H9 (cell line): Measurements from ENCODE around the gene EML4. TPM values are rescaled to one million over a fixed set of nuclear protein-coding genes. Genes with fewer than 3 reads are reported as not detected.

Source experiments
- DNase-seq: peaks from one replicate; pipeline ENCODE4 v3.0.0-alpha.2; 2017
- H2AFZ ChIP-seq: one replicate; pipeline ENCODE4 v1.6.1; 2013; ENCODE audit warnings: mild to moderate bottlenecking, low read length, control low read depth, moderate library complexity
- H2AK5ac ChIP-seq: 2 replicates; pipeline ENCODE4 v1.6.1; 2013; ENCODE audit warnings: low read length, control low read depth, mixed read lengths; ENCODE audit not compliant: insufficient read length
- H2BK120ac ChIP-seq: one replicate; pipeline ENCODE4 v1.6.1; 2013; ENCODE audit warnings: low read depth, mild to moderate bottlenecking, low read length, control low read depth, inconsistent platforms; ENCODE audit not compliant: poor library complexity, severe bottlenecking
- H2BK12ac ChIP-seq: 2 replicates; pipeline ENCODE4 v1.6.1; 2013; ENCODE audit warnings: low read length, control low read depth, mixed read lengths, low read depth; ENCODE audit not compliant: insufficient read length
- H2BK15ac ChIP-seq: 2 replicates; pipeline ENCODE4 v1.6.1; 2013; ENCODE audit warnings: low read depth, low read length, control low read depth
- H2BK20ac ChIP-seq: one replicate; pipeline ENCODE4 v1.6.1; 2013; ENCODE audit warnings: low read depth, mild to moderate bottlenecking, low read length, control low read depth, inconsistent platforms; ENCODE audit not compliant: poor library complexity, severe bottlenecking
- H2BK5ac ChIP-seq: 2 replicates; pipeline ENCODE4 v1.6.1; 2013; ENCODE audit warnings: low read length, control low read depth, mixed read lengths; ENCODE audit not compliant: insufficient read length
- H3K14ac ChIP-seq: 2 replicates; pipeline ENCODE4 v1.6.1; 2013; ENCODE audit warnings: low read length, control low read depth; ENCODE audit not compliant: insufficient read depth
- H3K18ac ChIP-seq: 2 replicates; pipeline ENCODE4 v1.6.1; 2013; ENCODE audit warnings: low read depth, mild to moderate bottlenecking, mixed read lengths, low read length, control low read depth; ENCODE audit not compliant: insufficient read length
- H3K23ac ChIP-seq: 2 replicates; pipeline ENCODE4 v1.6.1; 2013; ENCODE audit warnings: low read length, control low read depth, mixed read lengths, low read depth; ENCODE audit not compliant: insufficient read length
- H3K23me2 ChIP-seq: 2 replicates; pipeline ENCODE4 v1.6.1; 2013; ENCODE audit warnings: low read depth, mild to moderate bottlenecking, mixed read lengths, low read length, control low read depth; ENCODE audit not compliant: insufficient read length, poor library complexity, severe bottlenecking
- H3K27ac ChIP-seq: 2 replicates; pipeline ENCODE4 v1.5.1; 2013; ENCODE audit warnings: low read length, control low read depth, mixed read lengths, low read depth; ENCODE audit not compliant: insufficient read length
- H3K27me3 ChIP-seq: 2 replicates; pipeline ENCODE4 v1.6.1; 2013; ENCODE audit warnings: low read length, control low read depth, inconsistent platforms; ENCODE audit not compliant: insufficient read depth
- H3K4ac ChIP-seq: 2 replicates; pipeline ENCODE4 v1.6.1; 2013; ENCODE audit warnings: low read depth, mild to moderate bottlenecking, control low read depth, inconsistent platforms, low read length, moderate library complexity
- H3K4me1 ChIP-seq: 2 replicates; pipeline ENCODE4 v1.6.1; 2013; ENCODE audit warnings: low read length, control low read depth, inconsistent platforms; ENCODE audit not compliant: insufficient read depth
- H3K4me2 ChIP-seq: 2 replicates; pipeline ENCODE4 v1.6.1; 2013; ENCODE audit warnings: low read length, control low read depth, mixed read lengths; ENCODE audit not compliant: insufficient read length, insufficient read depth
- H3K56ac ChIP-seq: 2 replicates; pipeline ENCODE4 v1.6.1; 2013; ENCODE audit warnings: low read depth, mild to moderate bottlenecking, mixed read lengths, low read length, control low read depth; ENCODE audit not compliant: insufficient read length
- H3K79me1 ChIP-seq: 2 replicates; pipeline ENCODE4 v1.6.1; 2013; ENCODE audit warnings: low read depth, mild to moderate bottlenecking, moderate library complexity, low read length, control low read depth, inconsistent platforms; ENCODE audit not compliant: insufficient read depth, poor library complexity, severe bottlenecking
- H3K79me2 ChIP-seq: 2 replicates; pipeline ENCODE4 v1.6.1; 2013; ENCODE audit warnings: low read length, control low read depth, inconsistent platforms; ENCODE audit not compliant: insufficient read depth
- H3K9ac ChIP-seq: 2 replicates; pipeline ENCODE4 v1.6.1; 2013; ENCODE audit warnings: low read length, control low read depth, mixed read lengths; ENCODE audit not compliant: insufficient read length; ENCODE audit errors: extremely low read depth
- H3K9me3 ChIP-seq: one replicate; pipeline ENCODE4 v1.6.1; 2013; ENCODE audit warnings: low read depth, low read length, inconsistent platforms; ENCODE audit not compliant: control insufficient read depth
- H3T11ph ChIP-seq: one replicate; pipeline ENCODE4 v1.6.1; 2013; ENCODE audit warnings: mild to moderate bottlenecking, low read length, control low read depth, inconsistent platforms
- H4K20me1 ChIP-seq: one replicate; pipeline ENCODE4 v1.6.1; 2013; ENCODE audit not compliant: control insufficient read depth, insufficient read length, insufficient read depth
- H4K5ac ChIP-seq: 2 replicates; pipeline ENCODE4 v1.6.1; 2013; ENCODE audit warnings: low read depth, mild to moderate bottlenecking, mixed read lengths, low read length, control low read depth; ENCODE audit not compliant: insufficient read length
- H4K8ac ChIP-seq: replicated peaks from 2 replicates; pipeline ENCODE4 v1.6.1; 2013; ENCODE audit warnings: low read length, control low read depth, mixed read lengths, low read depth; ENCODE audit not compliant: insufficient read length
- H4K91ac ChIP-seq: 2 replicates; pipeline ENCODE4 v1.6.1; 2013; ENCODE audit warnings: low read depth, mild to moderate bottlenecking, moderate library complexity, mixed read lengths, low read length, control low read depth; ENCODE audit not compliant: insufficient read length
- H3K27ac Mint-ChIP-seq, 3 experiments: 2 replicates in 2 of 3; 3 replicates in 1 of 3; pipeline ENCODE4 v1.8.0; 2020 to 2021; ENCODE audit warnings: mixed read lengths in 3 of 3, mild to moderate bottlenecking in 1 of 3, moderate library complexity in 1 of 3
- H3K27me3 Mint-ChIP-seq: 2 replicates; pipeline ENCODE4 v1.8.0; 2021; ENCODE audit warnings: low read depth, mild to moderate bottlenecking, moderate library complexity, mixed read lengths
- H3K36me3 Mint-ChIP-seq, 3 experiments: 2 replicates in 2 of 3; 3 replicates in 1 of 3; pipeline ENCODE4 v1.8.0; 2020 to 2021; ENCODE audit warnings: low read depth in 3 of 3, mixed read lengths in 3 of 3; ENCODE audit not compliant: insufficient read depth in 1 of 3
- H3K4me1 Mint-ChIP-seq, 2 experiments: 2 replicates each; pipeline ENCODE4 v1.8.0; 2020; ENCODE audit warnings: mixed read lengths in 2 of 2
- H3K4me3 Mint-ChIP-seq, 2 experiments: 2 replicates in 1 of 2; 3 replicates in 1 of 2; pipeline ENCODE4 v1.8.0; 2020 to 2021; ENCODE audit warnings: mild to moderate bottlenecking in 2 of 2, mixed read lengths in 2 of 2, moderate library complexity in 1 of 2
- H3K9me3 Mint-ChIP-seq, 2 experiments: 2 replicates in 1 of 2; 3 replicates in 1 of 2; pipeline ENCODE4 v1.8.0; 2020; ENCODE audit warnings: mild to moderate bottlenecking in 2 of 2, mixed read lengths in 2 of 2, moderate library complexity in 1 of 2
- WGBS: extraction: QIAGEN DNeasy Blood & Tissue Kit; methylation state at CpG from one replicate; pipeline ENCODE4 v1.1.7; 2013; ENCODE audit warnings: missing lambda C conversion rate, low lambda C conversion rate, mixed read lengths; ENCODE audit not compliant: insufficient read length; ENCODE audit errors: extremely low coverage; 5-methylcytosine and 5-hydroxymethylcytosine counted together
- total RNA-seq: library from RNA; stranded (reverse); gene quantifications from 2 replicates; pipeline ENCODE4 v1.2.1, GENCODE V29; 2021
- TF ChIP-seq, protein P1 (sequence below): fragments of 200-600 bp; sonication (generic); conservative IDR thresholded peaks from 3 replicates; pipeline ENCODE4 v1.8.0; 2021; ENCODE audit warnings: antibody characterized with exemption, mild to moderate bottlenecking

The EML4 gene
- total RNA-seq, 1 experiment from 2014 or later = 68.6 TPM

DNA sequence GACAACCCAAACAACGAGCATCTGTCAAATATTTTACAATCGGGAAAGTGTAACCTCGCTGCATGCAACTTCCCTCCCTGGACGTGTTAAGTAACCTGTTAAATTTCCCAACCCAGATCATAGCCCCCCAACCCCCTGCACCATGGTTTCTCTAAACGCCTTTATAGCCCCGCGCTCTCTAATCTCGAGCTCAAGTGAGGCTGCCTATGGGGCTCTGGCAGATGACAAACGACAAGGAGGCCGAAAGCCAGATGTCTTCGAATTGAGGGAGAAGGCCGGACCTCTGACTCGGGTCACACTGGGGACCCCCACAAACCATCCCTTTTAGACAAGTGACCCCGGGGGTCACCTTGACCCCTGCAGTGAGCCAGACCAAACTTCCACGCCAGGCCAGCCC is 191.3 kb downstream of the EML4 start:
- Mint-ChIP-seq H3K27ac (peak overlapping the region; percentile 99 to 100 (median 100)), H3K4me3 (peak overlapping the region; percentile 94), H3K9me3 (no peaks in the 10 kb centered on the region), H3K4me1 (peaks cover 25 to 28% of the 10 kb centered on the region in 2 experiments), H3K27me3 (no peaks in the 10 kb centered on the region), H3K36me3 (peaks cover 0 to 5% (median 0%) of the 10 kb centered on the region in 3 experiments; a peak in 1 of 7 replicates)
- Histone ChIP-seq H3K23ac (no peak overlapping the region), H2BK12ac (no peak overlapping the region), H3K4ac (no peak overlapping the region), H3K56ac (no peak overlapping the region), H3K27ac (no peak overlapping the region), H3K9me3 (no peaks in the 10 kb centered on the region), H3T11ph (no peak overlapping the region), H2BK5ac (no peak overlapping the region), H3K79me1 (peaks cover 11% of the 10 kb centered on the region), H3K4me2 (peak overlapping the region; percentile 96), H3K79me2 (peaks cover 39% of the 10 kb centered on the region; the same call in 1 of the 2 replicates), H3K23me2 (peaks cover 23% of the 10 kb centered on the region), H3K27me3 (no peaks in the 10 kb centered on the region), H4K91ac (no peak overlapping the region), H3K18ac (peak overlapping the region; percentile 87), H3K4me1 (0 out of 2 replicates have a peak, but pooled peaks cover 2% of the 10 kb centered on the region), H2BK15ac (no peak overlapping the region; the same call in 1 of the 2 replicates), H4K8ac (peak overlapping the region; percentile 98), H2BK20ac (no peak overlapping the region), H3K9ac (peak overlapping the region; percentile 99), H2AFZ (no peak overlapping the region), H2AK5ac (no peak overlapping the region), H2BK120ac (no peak overlapping the region), H3K14ac (peak overlapping the region; percentile 97; the same call in 1 of the 2 replicates), H4K5ac (no peak overlapping the region), H4K20me1 (no peaks in the 10 kb centered on the region)
- no CpG with 5 or more reads among the region's 15 CpGs for WGBS
- TF ChIP-seq, protein P1, sequence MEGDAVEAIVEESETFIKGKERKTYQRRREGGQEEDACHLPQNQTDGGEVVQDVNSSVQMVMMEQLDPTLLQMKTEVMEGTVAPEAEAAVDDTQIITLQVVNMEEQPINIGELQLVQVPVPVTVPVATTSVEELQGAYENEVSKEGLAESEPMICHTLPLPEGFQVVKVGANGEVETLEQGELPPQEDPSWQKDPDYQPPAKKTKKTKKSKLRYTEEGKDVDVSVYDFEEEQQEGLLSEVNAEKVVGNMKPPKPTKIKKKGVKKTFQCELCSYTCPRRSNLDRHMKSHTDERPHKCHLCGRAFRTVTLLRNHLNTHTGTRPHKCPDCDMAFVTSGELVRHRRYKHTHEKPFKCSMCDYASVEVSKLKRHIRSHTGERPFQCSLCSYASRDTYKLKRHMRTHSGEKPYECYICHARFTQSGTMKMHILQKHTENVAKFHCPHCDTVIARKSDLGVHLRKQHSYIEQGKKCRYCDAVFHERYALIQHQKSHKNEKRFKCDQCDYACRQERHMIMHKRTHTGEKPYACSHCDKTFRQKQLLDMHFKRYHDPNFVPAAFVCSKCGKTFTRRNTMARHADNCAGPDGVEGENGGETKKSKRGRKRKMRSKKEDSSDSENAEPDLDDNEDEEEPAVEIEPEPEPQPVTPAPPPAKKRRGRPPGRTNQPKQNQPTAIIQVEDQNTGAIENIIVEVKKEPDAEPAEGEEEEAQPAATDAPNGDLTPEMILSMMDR = no peak
- no peak for DNase-seq
